GM21447 (cell line): ENCODE measurements around the gene AGAP9.
A peak's percentile ranks its signal among the peaks of the same experiment; 100 is the strongest.
"Not testable (repeated sequence)": the region's sequence is repeated elsewhere in the genome, so short reads cannot be mapped to it uniquely, and the experiment has no call there.

ENCODE experiments used
- ATAC-seq: cut with Tn5 transposase; IDR thresholded peaks from one replicate; pipeline ENCODE4 v1.9.1; 2021; ENCODE audit not compliant: unreplicated experiment

AGAP9 gene

DNA sequence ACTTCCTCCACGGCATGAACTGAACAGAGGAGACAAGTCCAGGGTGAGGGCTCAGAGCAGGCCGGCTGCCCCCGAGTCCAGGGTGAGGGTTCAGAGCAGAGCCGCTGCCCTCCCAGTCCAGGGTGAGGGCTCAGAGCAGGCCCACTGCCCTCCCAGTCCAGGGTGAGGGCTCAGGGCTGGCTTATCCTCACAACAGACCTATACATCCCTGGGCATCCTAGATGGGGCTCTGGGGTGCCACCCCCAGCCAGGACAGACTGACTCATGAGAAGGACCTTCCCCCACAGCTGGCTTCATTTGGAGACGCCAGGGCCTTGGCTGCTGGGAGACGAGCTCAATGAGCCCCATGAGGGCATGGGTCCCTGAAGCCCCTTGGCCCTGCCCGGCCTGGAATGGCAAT is 33.8 kb downstream of the AGAP9 start:
- not testable (repeated sequence) for ATAC-seq

DNA sequence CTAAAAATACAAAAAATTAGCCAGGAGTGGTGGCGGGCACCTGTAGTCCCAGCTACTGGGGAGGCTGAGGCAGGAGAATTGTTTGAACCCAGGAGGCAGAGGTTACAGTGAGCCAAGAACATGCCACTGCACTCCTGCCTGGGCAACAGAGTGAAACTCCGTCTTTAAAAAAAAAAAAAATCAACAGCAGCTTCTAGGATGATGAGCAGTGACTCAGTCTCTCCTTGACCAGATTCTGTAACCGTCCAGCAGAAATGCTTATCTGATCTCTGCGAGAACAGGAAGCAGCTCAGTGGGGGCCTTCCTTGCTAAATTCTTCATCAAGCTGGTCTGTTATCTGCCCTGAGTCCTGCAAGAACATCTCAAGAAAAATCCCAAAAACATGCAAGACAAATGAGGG is 37.5 kb downstream of the AGAP9 start:
- ATAC-seq: not testable (repeated sequence)

DNA sequence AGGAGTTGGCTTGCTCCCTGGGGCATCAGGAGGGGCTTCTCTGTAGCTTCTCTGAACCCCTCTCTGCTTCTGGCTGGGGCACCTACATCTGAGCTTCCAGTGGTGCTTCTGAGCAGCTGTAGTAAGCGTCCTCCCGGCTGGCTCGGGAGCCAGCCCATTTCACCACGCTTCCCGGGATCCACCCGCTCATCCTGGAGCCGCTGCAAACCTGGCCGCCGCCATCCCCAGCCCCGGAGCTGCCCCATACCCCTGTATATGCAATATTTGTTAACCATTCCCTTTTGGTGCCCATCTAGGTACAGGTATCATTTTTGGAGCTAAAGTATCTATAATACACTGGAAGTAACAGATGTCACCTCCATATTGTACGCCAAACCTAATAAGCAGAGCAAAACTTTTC is 38.7 kb downstream of the AGAP9 start:
- not testable (repeated sequence) for ATAC-seq

DNA sequence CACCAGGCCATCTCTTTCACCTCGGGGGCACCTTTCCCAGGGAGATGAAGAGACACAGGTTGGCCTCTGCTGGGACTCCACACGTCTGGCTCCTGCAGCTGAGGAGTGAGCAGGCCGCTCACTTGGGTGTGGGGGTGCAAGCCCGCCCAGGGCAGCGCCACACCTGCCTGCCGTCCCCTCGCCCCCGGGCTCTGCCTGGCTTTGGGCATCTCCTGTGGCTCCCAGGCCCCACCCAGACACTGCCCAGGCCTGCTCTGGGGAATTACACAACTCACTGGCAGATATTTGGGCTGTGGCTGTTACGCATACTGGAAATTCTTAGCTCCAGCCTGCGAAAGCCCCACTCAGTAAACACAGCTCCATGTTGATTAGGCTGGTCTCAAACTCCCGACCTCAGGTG is 39.5 kb downstream of the AGAP9 start, which contains the start of gene ANXA8:
ANXA8 (minus strand) TSS at position 193 of the 400 bp plus-strand sequence; CDS start at position 11, 182 bp downstream.
- ATAC-seq: not testable (repeated sequence)

DNA sequence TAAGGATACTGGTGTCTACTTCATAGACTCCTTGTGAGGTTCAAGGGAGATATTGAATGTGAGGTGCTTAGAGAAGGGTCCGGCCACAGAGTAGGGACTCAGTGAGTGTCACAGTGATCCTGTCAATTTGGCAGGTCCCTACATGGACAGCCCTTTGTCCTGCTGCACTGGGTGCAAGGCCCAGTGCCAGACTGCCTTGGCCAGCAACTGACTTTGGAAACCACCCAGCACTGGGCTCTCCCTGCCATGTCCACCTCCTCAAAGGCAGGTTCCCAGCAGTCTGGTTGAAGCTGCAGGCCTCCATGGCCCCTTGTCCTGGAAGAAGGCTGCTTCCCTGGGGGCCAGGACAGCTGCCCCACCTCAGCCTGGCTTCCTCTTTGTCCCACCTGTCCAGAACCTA is 41.1 kb downstream of the AGAP9 start:
- ATAC-seq: not testable (repeated sequence)

DNA sequence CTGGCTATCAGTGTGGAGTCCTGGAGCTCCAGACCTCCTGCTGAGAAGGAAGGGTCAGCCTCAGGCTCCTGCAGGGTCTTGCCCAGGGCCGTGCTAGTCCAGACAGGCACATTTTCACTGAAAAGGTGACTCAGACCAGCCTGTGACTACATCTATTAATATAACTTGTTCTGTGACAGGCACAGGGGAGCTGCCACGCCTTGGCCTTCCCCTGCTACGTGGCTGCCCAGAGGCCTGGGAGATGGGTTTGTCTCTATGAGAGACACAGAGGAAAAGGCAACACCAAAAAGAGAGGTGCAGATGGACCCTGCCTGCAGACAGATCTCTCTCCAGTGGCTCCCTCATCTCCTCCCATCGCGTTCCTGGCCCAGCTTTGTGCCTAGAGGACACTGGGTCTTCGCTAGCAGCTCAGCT is 41.7 kb downstream of the AGAP9 start:
- ATAC-seq: not testable (repeated sequence)

DNA sequence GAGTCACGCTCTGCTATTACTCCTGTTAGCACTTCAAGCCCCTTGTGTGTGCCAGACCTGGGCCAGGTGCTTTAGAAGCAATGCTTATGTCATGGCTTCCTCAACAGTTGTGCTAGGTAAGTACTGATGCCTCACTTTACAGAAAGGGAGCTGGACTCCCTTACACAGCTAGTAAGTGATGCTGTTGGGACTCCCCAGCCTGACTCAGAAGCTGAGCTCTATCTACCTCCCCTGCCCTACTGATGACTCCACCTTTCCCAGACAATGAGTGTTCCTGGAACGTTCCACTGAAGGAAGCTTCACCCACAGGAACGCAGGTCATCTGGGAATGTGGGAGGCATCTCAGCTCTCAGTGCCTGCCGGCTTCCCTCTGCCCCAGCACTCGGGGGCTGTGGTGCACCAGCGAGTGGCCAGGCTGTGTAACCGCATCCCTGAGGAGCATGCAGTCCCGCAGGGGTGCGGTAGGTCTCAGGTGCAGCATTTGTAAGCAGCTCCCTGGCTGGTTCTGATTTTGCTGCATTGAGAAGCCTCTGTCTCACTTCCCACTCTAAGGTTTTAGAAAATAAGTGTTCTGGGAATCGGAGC is 42.2 kb downstream of the AGAP9 start:
- not testable (repeated sequence) for ATAC-seq

DNA sequence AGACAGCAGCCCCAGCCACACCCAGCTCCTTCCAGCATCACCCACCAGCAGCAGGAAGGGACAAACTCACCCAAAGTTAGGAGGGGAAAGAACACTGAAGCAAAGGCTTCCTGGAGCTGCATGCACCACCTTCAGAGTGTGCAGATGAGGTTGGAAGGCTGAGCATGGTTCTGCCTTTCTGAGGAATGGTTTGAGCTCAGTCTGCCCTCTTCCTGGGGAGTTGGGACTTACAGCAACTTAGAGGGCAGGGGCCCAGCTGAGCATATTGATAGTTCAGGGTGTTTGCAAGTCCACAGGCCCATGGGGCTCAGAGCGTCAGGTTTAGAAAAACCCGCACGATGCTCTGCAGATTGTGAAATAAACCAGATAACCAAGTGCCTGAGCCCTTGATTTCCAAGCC is 43.3 kb downstream of the AGAP9 start:
- ATAC-seq: not testable (repeated sequence)

DNA sequence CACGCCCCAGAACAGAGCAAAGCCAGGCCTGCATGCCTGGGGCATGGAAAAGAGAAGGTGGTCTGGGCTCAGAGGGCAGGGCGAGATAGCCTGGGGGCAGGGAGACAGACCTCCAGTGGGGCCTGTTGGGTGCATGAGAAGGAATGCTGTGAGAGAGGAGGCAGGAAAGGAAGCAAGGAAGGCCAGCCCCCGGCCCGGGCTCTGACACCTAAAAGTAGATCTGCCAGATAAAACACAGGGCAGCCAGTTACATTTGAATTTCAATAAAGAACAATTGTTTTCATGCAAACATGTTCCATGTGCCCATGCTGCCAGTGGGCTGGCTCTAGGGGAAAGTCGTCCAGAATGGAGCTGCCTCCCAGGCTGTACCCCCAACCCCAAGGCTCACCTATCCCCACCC is 45.3 kb downstream of the AGAP9 start:
- ATAC-seq: not testable (repeated sequence)

DNA sequence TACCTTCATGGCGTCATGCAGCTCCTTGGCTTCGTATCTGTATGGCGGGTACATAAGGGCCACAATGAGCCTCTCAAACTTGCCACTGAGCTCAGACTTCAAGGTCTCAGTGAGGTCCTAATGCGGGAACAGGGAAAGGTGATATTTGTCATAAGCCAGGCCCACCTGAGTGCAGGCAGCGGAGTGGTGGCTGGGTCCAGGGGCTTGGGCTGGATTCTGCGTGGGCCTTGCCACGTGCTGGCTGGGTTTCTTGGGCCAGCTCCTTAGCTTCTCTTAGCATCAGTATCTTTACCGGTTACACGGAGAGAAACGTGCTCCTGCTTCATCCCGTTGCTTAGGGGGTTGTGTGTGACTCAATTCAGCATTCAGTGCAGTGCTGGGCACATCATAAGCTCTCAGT is 46.4 kb downstream of the AGAP9 start:
- ATAC-seq: not testable (repeated sequence)

DNA sequence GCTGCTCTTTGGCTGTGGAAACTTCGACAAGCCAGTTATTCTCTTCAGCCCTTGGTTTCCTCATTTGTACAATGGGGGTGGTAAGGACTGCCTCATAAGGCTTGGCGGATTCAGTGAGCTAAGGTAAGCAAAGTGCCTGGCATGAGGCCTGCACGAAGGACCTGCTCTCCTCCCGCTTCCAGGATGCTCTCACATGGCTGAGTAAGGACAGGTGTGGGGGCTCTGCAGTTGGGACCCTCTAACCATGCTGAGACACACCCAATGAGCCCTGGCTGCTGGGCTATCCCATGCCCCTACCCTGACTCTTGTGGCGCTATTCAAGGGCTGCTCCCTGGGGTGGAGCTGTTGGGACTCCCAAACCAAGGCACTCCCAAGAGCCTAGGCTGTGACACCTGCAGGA is 48.3 kb downstream of the AGAP9 start:
- ATAC-seq: not testable (repeated sequence)

DNA sequence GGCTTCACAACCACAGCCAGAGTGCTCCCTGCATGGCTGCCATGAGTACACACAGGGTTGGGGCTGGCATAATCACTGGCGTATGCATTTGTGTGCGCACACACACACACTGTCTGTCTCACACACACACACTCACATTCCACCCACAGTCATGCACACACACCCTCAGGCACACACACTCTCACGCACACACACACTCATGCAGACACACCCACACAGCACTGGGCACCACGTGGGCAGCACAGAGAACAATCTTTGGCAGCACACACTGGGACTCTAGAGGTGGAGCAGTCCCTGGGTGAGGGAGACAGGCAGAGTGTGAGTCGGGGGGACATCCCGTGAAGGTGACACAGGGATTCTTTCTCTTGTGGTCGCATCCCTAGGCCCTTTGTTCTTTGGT is 49.9 kb downstream of the AGAP9 start:
- not testable (repeated sequence) for ATAC-seq

DNA sequence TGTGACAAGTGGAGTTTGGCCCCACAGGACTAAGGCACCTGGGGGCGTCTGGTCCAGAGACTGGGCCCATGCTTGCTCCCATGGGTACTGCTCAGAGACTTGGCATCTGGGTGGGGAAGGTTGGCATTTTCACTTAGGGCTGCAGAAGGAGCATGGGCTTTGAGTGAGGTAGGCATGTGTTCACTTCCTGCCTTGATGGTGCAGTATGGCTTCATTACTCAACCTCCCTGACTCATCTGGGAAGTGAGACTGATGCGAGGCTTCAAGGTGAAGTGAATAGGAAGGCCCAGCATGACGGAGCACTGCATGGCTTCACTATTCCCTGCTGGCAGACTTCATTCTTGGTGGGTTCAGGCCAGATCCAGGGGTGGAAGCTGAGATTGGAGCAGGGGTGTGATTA is 50.8 kb downstream of the AGAP9 start:
- ATAC-seq: peak; percentile 84

DNA sequence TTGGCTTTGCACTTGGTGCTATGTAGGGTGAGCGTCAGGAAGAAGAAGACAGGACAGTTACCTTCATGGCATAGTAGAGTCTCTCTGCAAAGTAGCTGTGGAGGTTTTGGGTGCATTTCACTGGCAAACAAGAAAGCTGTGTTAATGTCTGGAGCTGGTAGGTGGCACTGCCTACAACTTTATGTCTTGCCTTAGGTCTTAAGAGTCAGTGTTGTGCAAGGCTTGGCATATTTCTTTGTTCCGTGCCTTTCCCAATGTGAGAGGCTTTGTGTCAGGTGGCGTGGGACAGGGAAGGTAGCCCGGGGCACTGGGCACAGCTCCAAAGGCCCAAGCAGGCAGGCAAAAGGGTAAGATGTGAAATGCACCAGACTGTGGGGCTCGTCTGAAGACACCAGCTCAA is 51.4 kb downstream of the AGAP9 start:
- ATAC-seq: not testable (repeated sequence)

DNA sequence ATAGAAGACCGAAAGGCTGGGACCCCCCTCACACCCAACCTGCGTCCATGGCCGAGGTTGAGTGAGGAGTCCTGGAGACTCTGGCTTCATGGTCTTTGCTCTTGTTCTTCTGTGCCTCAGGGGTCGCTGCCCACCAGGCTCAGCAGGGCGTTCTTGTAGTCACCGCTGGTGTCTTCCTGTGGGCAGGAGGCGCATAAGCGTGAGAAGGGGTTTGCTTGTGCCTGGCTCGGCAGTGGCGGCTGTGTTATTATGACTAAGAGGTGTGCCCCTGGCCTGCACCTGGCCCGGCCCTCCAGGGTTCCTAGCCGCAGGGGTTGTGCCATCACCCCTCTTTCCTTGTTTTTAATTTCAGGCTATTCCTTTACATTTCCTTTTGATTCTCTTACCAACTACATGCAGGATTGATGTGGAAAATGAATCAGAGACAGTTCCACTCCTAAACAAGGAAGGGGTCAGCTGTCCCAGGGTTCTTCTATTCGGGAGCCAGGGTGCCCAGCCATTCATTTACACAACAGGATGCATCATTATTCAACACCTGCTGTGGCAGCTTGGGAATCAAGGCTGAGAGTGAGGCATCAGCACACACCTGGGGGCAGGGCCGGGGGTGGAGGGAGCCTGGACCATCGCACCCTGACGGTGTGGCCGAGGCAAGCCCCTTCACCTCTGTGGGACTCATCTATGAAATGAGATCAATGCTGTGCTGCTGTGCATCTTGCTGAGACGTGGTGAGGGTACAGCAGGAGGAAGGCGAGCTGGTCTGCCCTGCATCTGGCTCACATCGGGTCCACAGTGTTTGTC is 54.5 kb downstream of the AGAP9 start:
- not testable (repeated sequence) for ATAC-seq

DNA sequence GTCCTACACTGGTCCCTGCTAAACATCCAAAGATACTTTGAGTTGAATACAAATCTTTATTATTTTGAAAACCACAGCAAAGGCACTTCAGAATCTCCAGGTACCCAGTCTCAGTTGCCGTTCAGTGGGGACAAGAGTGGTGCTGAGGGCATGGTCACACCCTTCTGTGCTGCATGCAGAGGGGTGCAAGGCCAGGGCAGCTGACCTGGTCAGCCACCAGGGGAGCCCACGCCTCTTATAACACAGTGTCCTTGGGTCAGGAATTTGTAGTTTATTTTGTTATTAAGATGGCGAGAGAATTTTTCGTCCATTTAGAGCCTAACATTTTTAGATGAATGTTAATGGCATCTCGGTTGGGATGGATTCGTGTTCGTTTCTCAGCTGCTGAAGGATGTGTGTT is 55.5 kb downstream of the AGAP9 start:
- ATAC-seq: not testable (repeated sequence)

DNA sequence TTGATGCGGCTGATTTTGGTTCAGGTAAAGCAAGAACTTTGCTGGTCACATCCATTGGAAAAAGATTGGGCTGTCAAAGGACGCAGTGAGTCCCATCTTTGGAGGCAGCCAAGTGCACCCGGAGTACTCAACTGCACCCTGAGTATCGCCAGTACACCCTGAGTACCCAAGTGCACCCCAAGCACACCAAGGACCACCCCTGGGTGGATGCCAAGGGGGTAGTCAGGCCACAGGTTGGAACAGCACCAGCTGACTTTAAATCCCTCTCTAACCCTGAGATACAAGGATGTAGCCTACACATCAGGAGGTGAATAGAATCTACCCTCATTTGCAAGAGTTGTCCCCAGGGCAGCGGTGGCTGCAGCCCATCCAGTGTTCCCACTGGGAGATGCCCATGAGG is 56.0 kb downstream of the AGAP9 start:
- ATAC-seq: not testable (repeated sequence)

DNA sequence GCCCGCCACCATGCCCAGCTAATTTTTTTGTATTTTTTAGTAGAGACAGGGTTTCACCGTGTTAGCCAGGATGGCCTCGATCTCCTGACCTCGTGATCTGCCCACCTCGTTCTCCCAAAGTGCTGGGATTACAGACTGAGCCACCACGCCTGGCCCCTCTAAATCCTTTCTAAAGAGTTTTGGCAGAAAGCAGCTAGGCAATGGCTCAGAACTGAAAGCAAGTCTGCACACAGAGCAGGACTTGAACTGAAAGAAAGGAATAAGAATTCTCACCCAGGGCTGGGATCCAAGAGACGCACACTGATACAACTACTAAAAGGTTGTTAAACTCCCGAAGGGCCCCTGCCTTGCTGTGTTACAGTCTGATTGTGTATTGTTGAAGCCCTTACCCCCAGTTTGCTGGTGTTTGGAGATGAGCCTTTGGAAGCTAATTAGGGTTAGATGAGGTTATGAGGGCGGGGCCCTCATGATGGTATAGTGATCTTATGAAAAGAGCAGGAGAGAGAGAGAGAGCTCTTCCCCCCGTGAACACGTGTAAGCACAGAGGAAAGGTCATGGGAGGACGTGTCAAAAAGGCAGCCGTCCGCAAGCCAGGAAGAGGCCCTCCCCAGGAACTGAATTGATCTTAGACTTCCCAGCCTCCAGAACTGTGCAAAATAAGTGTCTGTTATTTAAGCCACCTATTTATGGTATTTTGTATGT is 58.1 kb downstream of the AGAP9 start:
- ATAC-seq: not testable (repeated sequence)

DNA sequence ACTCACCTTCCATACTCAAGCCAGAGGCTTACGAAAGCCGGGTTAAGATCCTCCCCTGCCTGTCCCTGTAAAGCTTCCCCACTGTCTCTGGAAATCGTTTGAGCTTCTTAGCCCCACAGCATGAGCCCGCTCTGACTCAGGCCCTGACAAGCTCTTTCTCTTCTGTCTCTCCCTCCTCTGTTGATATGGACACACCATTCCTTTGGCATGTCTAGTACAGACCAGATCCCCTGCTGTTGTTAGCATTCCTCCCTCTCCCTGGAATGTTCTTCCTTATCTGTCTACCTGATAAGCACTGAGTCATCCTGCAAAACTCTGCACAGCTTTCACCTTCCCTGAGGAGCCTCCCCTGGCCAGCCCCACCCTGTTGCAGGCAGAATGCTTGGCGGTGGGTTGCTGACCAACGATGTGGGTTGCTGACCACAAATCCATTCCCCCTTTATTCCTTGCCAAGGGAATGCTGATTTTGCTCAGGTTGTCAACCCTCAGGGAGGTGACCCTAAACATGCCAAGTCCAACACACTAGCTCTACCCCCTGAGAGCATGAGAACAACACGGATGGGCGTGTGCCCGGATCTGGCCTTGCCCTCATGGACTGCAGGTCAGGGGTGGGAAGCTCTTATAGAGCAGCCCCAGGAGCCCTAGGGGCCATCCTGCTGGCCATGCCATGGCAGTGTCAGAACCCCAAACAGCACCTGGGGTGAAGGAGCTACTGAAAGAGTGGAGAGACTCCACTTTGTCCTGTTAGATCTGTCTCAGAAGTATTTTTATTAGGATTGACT is 60.7 kb downstream of the AGAP9 start:
- ATAC-seq: not testable (repeated sequence)

DNA sequence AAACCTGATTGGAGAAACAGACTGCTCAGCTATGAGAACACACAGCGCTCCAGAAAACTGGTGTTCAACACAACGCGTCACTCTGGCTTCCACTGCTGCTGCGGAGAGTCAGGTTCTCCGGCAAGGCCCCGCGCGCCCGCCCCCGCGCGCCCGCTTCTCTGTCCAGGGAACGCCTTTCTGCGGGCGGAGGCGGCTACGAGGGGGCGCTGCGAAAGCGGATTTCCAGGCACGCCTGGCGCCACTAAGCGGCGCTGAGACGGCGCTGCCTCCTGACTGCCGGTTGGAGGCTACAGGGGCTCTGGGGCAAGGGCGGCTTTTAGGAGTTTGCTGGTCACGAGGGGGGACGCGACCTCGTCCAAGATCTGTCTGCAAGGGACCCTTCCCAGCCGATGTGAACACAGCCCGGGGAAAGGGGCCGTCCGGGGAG is 62.2 kb downstream of the AGAP9 start:
- ATAC-seq: not testable (repeated sequence)
